Measurements from ENCODE around the gene CPNE7. TPM values are rescaled to one million over a fixed set of nuclear protein-coding genes. Genes with fewer than 3 reads are reported as not detected.

Gene CPNE7
- total RNA-seq, 4 donors from 2014 or later: 0.19 to 2.4 (median 1.1) TPM; not detected in 1

DNA sequence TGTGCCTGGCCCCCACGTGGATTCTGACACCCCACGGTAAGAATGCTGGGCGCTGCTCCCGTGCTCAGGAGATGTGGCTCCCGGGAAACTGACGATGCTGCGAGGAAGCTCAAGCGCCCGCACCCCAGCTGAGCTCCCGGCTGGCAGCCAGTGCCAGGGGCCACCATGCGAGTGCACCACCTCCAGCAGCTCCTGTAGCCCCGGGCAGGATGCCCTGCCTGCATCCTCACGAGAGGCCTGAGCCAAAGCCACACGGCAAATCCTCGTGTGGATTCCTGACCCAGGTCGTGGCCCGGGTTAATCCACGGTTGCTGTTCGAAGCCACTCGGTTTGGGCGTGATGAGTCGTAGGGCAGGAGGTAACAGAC is 26.3 kb downstream of the CPNE7 start:
- DNase-seq (ENCODE audit: low spot score) (no peak), ATAC-seq (ENCODE audit: low FRiP score) (no peak)
- TF ChIP-seq CTCF (IDR thresholded peaks at IDR 0.05): no peak

DNA sequence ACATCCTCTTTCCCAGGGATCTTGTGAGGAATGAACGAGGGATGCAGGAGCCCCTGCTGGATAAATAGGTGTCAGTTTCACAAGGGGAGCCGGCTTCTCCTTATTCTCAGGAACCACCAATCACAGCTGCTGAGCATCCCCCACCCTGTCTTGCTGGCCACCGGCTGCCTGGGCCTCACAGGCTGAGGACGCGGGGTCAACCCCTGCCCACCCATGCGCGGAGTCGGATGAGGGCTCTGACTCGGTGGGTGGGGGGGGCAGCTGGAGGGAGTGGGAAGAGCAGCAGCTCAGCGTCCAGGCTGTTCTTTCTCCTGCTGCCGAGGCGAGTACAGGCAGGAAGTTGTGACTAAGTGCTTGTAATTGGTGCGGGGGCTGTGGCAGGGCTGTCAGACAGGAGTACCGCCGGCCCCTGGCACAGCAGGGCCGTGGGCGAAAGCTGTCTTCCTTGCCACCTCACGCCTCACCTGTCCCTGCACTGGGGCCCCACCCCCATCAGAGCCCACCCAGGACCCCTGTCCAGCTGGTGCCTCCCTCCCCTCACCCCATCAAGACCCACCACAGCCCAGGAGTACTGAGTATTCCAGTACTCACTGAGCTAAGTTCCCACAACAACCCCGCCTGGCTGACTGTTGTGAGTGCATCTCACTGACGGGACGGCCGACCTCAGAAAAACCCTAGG is 26.9 kb downstream of the CPNE7 start:
- peak; percentile 96 for ATAC-seq (ENCODE audit: low FRiP score)

GRCh38 chr16:89602952-89603590 is 27.5 kb downstream of the CPNE7 start:
- no peak for ATAC-seq (ENCODE audit: low FRiP score)
- DNase-seq (ENCODE audit: low spot score): no peak
- TF ChIP-seq CTCF (IDR thresholded peaks at IDR 0.05): no peak

More for the DNA sequence above, 26.9 kb downstream of the CPNE7 start:
- no peak for TF ChIP-seq CTCF (IDR thresholded peaks at IDR 0.05)
- DNase-seq (ENCODE audit: low spot score): peak; percentile 46

DNA sequence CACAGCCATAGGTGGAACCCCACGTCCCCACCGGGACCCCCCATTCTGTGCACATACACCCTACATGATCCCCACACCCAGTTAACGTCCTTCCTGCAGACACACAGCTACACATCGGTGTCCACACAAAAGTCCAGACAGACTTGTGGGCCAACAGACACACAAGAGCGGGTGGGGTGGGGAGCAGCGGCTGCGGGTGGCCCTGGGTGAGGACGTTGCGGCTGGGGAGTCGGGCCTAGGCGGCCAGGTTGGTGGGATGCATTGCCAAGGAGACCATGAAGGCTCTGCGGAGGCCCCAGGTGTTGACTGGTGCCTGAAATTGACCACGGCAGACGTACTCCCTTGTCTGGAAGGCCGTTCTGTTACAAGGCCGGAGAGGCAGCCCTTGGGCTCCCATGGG is 29.2 kb downstream of the CPNE7 start:
- no peak for TF ChIP-seq CTCF (IDR thresholded peaks at IDR 0.05)
- ATAC-seq (ENCODE audit: low FRiP score): no peak

DNA sequence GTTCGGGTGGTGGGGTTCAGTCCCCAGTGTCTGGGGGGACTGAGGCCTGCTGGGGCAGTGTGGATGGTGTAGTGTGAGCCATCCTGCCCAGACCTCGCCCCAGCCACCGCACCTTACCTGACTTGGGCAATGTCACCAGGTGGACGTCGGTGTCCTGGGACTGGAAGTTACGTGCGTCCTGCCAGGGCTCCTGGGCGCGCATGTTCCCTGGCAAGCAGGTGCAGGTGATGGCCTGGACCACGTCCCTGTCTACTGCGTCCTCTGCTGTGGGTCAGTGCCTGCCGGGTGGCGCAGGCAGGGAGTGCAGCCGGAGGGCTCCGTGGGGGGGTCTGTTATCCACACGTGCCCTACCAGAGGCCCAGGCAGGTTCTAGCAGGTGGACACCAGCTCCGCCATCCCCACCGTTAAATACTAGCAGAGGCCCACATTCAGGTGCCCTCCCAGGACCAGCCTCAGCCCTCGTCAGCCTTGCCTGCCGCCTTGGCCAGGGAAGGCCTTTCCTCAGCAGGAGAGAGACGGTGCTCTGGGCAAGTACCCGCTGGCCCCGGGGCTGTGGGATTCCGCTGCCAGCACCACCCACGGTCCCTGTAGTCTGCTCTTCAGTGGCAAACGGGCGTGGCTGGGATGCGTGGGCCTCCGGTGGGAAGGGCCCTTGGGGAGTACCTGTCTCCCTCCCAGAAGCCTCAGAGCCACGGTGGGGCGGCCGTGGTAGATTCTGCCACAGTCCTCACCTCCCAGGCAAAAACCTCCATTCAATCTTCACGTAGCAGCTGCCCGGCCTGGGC is 29.8 kb downstream of the CPNE7 start:
- no peak for TF ChIP-seq CTCF (IDR thresholded peaks at IDR 0.05)
- DNase-seq (ENCODE audit: low spot score) (no peak), ATAC-seq (ENCODE audit: low FRiP score) (no peak)

More for the DNA sequence above, 29.2 kb downstream of the CPNE7 start:
- no peak for DNase-seq (ENCODE audit: low spot score)

GRCh38 chr16:89606006-89606405 is 30.4 kb downstream of the CPNE7 start:
- no peak for TF ChIP-seq CTCF (IDR thresholded peaks at IDR 0.05)
- no peak for ATAC-seq (ENCODE audit: low FRiP score)
- no peak for DNase-seq (ENCODE audit: low spot score)
